ENCODE results near the gene SETD6.
A peak's percentile ranks its signal among the peaks of the same experiment; 100 is the strongest.

SETD6 gene

GRCh38 chr16:58493756-58494431 lies 21.4 kb upstream of the SETD6 start:
- H3K4me3 ChIP-seq (replicated peaks in 1 of 2; ENCODE audit: low read depth in 2 of 2, low read length in 2 of 2) = no peak overlapping the region
- TF ChIP-seq CTCF (IDR thresholded peaks at IDR 0.05; ENCODE audit: low read depth, low read length) = no peak
- DNase-seq (ENCODE audit: low read depth in 2 of 2) = no peak

- peak; percentile 98 to 99 for DNase-seq (ENCODE audit: low read depth in 2 of 2)
- peak overlapping the region; percentile 1 to 20 for H3K4me3 ChIP-seq (replicated peaks in 1 of 2; ENCODE audit: low read depth in 2 of 2, low read length in 2 of 2)
- TF ChIP-seq CTCF (IDR thresholded peaks at IDR 0.05; ENCODE audit: low read depth, low read length) = peak; percentile 81
These were observed 20.3 kb upstream of the SETD6 start for GRCh38 chr16:58494981-58495520.

- DNase-seq (ENCODE audit: low read depth in 2 of 2) = no peak
- H3K4me3 ChIP-seq (replicated peaks in 1 of 2; ENCODE audit: low read depth in 2 of 2, low read length in 2 of 2) = peak overlapping the region; percentile 1 to 20
- no peak for TF ChIP-seq CTCF (IDR thresholded peaks at IDR 0.05; ENCODE audit: low read depth, low read length)
These were observed 19.6 kb upstream of the SETD6 start for GRCh38 chr16:58495521-58496331.

GRCh38 chr16:58497468-58497867 lies 17.8 kb upstream of the SETD6 start:
- H3K4me3 ChIP-seq (replicated peaks in 1 of 2; ENCODE audit: low read depth in 2 of 2, low read length in 2 of 2) = no peak overlapping the region
- no peak for TF ChIP-seq CTCF (IDR thresholded peaks at IDR 0.05; ENCODE audit: low read depth, low read length)
- DNase-seq (ENCODE audit: low read depth in 2 of 2) = no peak

- no peak for TF ChIP-seq CTCF (IDR thresholded peaks at IDR 0.05; ENCODE audit: low read depth, low read length)
- H3K4me3 ChIP-seq (replicated peaks in 1 of 2; ENCODE audit: low read depth in 2 of 2, low read length in 2 of 2) = no peak overlapping the region
- no peak for DNase-seq (ENCODE audit: low read depth in 2 of 2)
These were observed 17.4 kb upstream of the SETD6 start for GRCh38 chr16:58497935-58498334.

- DNase-seq (ENCODE audit: low read depth in 2 of 2) = no peak
- TF ChIP-seq CTCF (IDR thresholded peaks at IDR 0.05; ENCODE audit: low read depth, low read length) = no peak
- H3K4me3 ChIP-seq (replicated peaks in 1 of 2; ENCODE audit: low read depth in 2 of 2, low read length in 2 of 2) = no peak overlapping the region
These were observed 16.8 kb upstream of the SETD6 start for GRCh38 chr16:58498341-58499091.
